Ovary (tissue), 9 donors: Measurements from ENCODE around the gene GALNT12. TPM values are rescaled to one million over a fixed set of nuclear protein-coding genes. Genes with fewer than 3 reads are reported as not detected.

Experiments used
- DNase-seq, 5 donors: peaks; one replicate each; pipeline ENCODE4 v3.0.0-alpha.2; 2019 to 2020
- H3K27ac ChIP-seq, 2 donors: fragments of 200-600 bp; one replicate each; pipeline versions ENCODE4 v1.5.1 to v1.8.0; 2019 to 2022
- H3K27me3 ChIP-seq: fragments of 200-600 bp; one replicate; pipeline ENCODE4 v1.8.0; 2022
- H3K36me3 ChIP-seq: fragments of 200-600 bp; sonication (generic); one replicate; pipeline ENCODE4 v1.5.1; 2019
- H3K4me1 ChIP-seq: one replicate; pipeline ENCODE4 v1.8.1; 2013; ENCODE audit warnings: mild to moderate bottlenecking, moderate library complexity; ENCODE audit not compliant: insufficient read depth
- H3K4me3 ChIP-seq: fragments of 200-600 bp; sonication (generic); one replicate; pipeline ENCODE4 v1.5.1; 2017
- H3K9me3 ChIP-seq, 2 donors: fragments of 200-600 bp in 1 of 2; sonication (generic) in 1 of 2; one replicate each; pipeline versions ENCODE4 v1.5.1 to v1.8.1; 2013 to 2019; ENCODE audit warnings: mild to moderate bottlenecking in 1 of 2, moderate library complexity in 1 of 2
- CTCF ChIP-seq, 3 donors: fragments of 450-650 bp in 2 of 3; fragments of 200-600 bp in 1 of 3; IDR thresholded peaks; one replicate each; pipeline versions ENCODE4 v1.5.1 to v1.8.0; 2016 to 2022; ENCODE audit warnings: antibody characterized with exemption in 3 of 3, mild to moderate bottlenecking in 1 of 3
- EP300 ChIP-seq: sonication (generic); formaldehyde crosslinking; IDR thresholded peaks from one replicate; pipeline ENCODE4 v1.6.1; 2017; ENCODE audit warnings: antibody characterized with exemption
- POLR2A ChIP-seq: fragments of 450-650 bp; IDR thresholded peaks from one replicate; pipeline ENCODE4 v1.6.1; 2017; ENCODE audit warnings: antibody characterized with exemption, mild to moderate bottlenecking, moderate library complexity
- WGBS, 3 donors: extraction: QIAGEN DNeasy Blood & Tissue Kit in 1 of 3; methylation state at CpG; one replicate each; pipeline versions ENCODE4 v1.1.5 to v1.1.7; 2013 to 2017; 5-methylcytosine and 5-hydroxymethylcytosine counted together
- intact Hi-C, 4 donors: fragments of 100-400 bp; cut with DNase I; formaldehyde crosslinking; loops; one replicate each; pipeline versions ENCODE4 v1.11.0 to v1.15.1; 2022 to 2023
- polyA plus RNA-seq, 2 donors: library from polyadenylated mRNA; stranded (reverse); fragments of 200-250 nt in 1 of 2; fragments of 350-450 nt in 1 of 2; fragmentation: Illumina TruSeq in 1 of 2; extraction: RNeasy Lipid Tissue Mini Kit (QIAGEN cat#74804) in 1 of 2; gene quantifications; one replicate each; pipeline ENCODE4 v1.2.3, GENCODE V29; 2013 to 2014
- total RNA-seq, 7 donors: library from RNA; depleted of rRNA in 2 of 7; stranded (reverse); fragments of >200 nt in 2 of 7; fragmentation: NEBNext Ultra II Directional in 3 of 7; extraction: Animal tissue kit (Norgen Biotek cat#: 25700) in 3 of 7; gene quantifications; one replicate each; pipeline versions ENCODE4 v1.1.0 to v1.2.4, GENCODE V29; 2016 to 2023
- donor health status: DM: no; HTN: no; CAD: no; lungs with moderate emphysema.
- donor health status: DM: no; HTN: no; CAD: no.
- donor health status: Bipolar disorder and iron deficiency.
- donor health status: DM: yes; HTN: yes; CAD: no.
- donor health status: DM: no; HTN: no; CAD: no.
- donor health status: DM: yes; HTN: yes; CAD: no.

Gene GALNT12
- total and polyA plus RNA-seq, 9 donors, result 0.23 to 7.0 (median 1.4) TPM

- Histone ChIP-seq H3K4me1 (no peaks in the 10 kb centered on the region), H3K27ac (no peak overlapping the region), H3K9me3 (no peaks in the 10 kb centered on the region), H3K4me3 (no peak overlapping the region), H3K27me3 (no peaks in the 10 kb centered on the region), H3K36me3 (no peaks in the 10 kb centered on the region)
- DNase-seq, result no peak
- intact Hi-C loops, result no loop called here
- WGBS, 3 donors, result 54 to 61% (median 57%) methylated on average over 4 of the region's 4 CpGs
- TF ChIP-seq EP300 (no peak), CTCF (IDR thresholded peaks at IDR 0.05) (no peak), POLR2A (no peak)
These were observed 92.1 kb downstream of the GALNT12 start for GRCh38 chr9:98899408-98900056.

Other genes with a start within 250 kb of the GALNT12 start
- under 1 TPM in 1 of 7 donors, not detected in 6; 0.05 TPM for gene GABBR2, start 98.7 kb upstream of the GALNT12 start, total RNA-seq
- under 1 TPM; 0.22 to 0.30 TPM for gene GABBR2, start 98.7 kb upstream of the GALNT12 start, polyA plus RNA-seq
- 10 to 100 TPM; 11.8 to 29.3 (median 18.6) TPM for gene ANKS6, start 11.1 kb upstream of the GALNT12 start, total RNA-seq
- 10 to 100 TPM in 1 of 2 donors, 1 to 10 TPM in 1; 7.4 to 12.9 TPM for gene ANKS6, start 11.1 kb upstream of the GALNT12 start, polyA plus RNA-seq
- gene COL15A1, start 136.2 kb downstream of the GALNT12 start, total RNA-seq, result 100 to 1,000 TPM in 1 of 7 donors, 10 to 100 TPM in 6; 12.8 to 195 (median 49.5) TPM
- gene COL15A1, start 136.2 kb downstream of the GALNT12 start, polyA plus RNA-seq, result 10 to 100 TPM; 28.9 to 48.6 TPM